Neural cell (in vitro differentiated cells): Measurements from ENCODE around the gene GRAMD4. TPM values are rescaled to one million over a fixed set of nuclear protein-coding genes. Genes with fewer than 3 reads are reported as not detected.

Experiments
- H2AFZ ChIP-seq: fragments of 200-600, 300-800 bp; sonication (generic), shearing (Covaris generic); 2 replicates; pipeline ENCODE4 v1.6.0; 2014; ENCODE audit warnings: low read depth, mild to moderate bottlenecking, antibody characterized with exemption, low read length, moderate library complexity
- H3F3A ChIP-seq: fragments of 200-600 bp; shearing (Covaris generic); 2 replicates; pipeline ENCODE4 v1.6.1; 2016; ENCODE audit warnings: mild to moderate bottlenecking, moderate library complexity, mixed read lengths, antibody characterized with exemption, low read length; ENCODE audit not compliant: insufficient read depth, poor library complexity, severe bottlenecking
- H3K27ac ChIP-seq: fragments of 200-600, 300-800 bp; sonication (generic), shearing (Covaris generic); 2 replicates; pipeline ENCODE4 v1.5.1; 2014; ENCODE audit warnings: mild to moderate bottlenecking, low read length, moderate library complexity
- H3K27me3 ChIP-seq: fragments of 300-800, 200-600 bp; sonication (generic), shearing (Covaris generic); 2 replicates; pipeline ENCODE4 v1.6.0; 2014; ENCODE audit warnings: mild to moderate bottlenecking, low read depth, low read length, moderate library complexity; ENCODE audit not compliant: insufficient read depth
- H3K36me3 ChIP-seq: fragments of 300-800, 200-600 bp; sonication (generic), shearing (Covaris generic); 2 replicates; pipeline ENCODE4 v1.5.1; 2014; ENCODE audit warnings: mild to moderate bottlenecking, antibody characterized with exemption, low read length, moderate library complexity; ENCODE audit not compliant: insufficient read depth
- H3K4me2 ChIP-seq: fragments of 300-800, 200-600 bp; sonication (generic), shearing (Covaris generic); 2 replicates; pipeline ENCODE4 v1.6.0; 2014; ENCODE audit warnings: mild to moderate bottlenecking, low read length
- H3K4me3 ChIP-seq: fragments of 300-800, 200-600 bp; sonication (generic), shearing (Covaris generic); 2 replicates; pipeline ENCODE4 v1.5.1; 2014; ENCODE audit warnings: mild to moderate bottlenecking, low read length, moderate library complexity
- H3K79me2 ChIP-seq: fragments of 200-600 bp; shearing (Covaris generic); replicated peaks from 2 replicates; pipeline ENCODE4 v1.6.0; 2014; ENCODE audit warnings: mild to moderate bottlenecking, low read length, moderate library complexity; ENCODE audit not compliant: insufficient read depth
- H3K9ac ChIP-seq: fragments of 300-800, 200-600 bp; sonication (generic), shearing (Covaris generic); 2 replicates; pipeline ENCODE4 v1.6.1; 2016; ENCODE audit warnings: mild to moderate bottlenecking, low read length, mixed read lengths
- H3K9me2 ChIP-seq: fragments of 200-600 bp; shearing (Covaris generic); 2 replicates; pipeline ENCODE4 v1.6.1; 2016; ENCODE audit warnings: mild to moderate bottlenecking, low read length, mixed read lengths; ENCODE audit not compliant: insufficient read depth
- H3K9me3 ChIP-seq: fragments of 200-600, 300-800 bp; sonication (generic), shearing (Covaris generic); 2 replicates; pipeline ENCODE4 v1.6.1; 2016; ENCODE audit warnings: mild to moderate bottlenecking, mixed run types, low read length, moderate library complexity, mixed read lengths
- H4K20me1 ChIP-seq: fragments of 200-600 bp; shearing (Covaris generic); 2 replicates; pipeline ENCODE4 v1.6.1; 2016; ENCODE audit warnings: mild to moderate bottlenecking, mixed run types; ENCODE audit not compliant: insufficient read depth
- CTCF ChIP-seq: fragments of 450-650 bp; IDR thresholded peaks from 2 replicates; pipeline ENCODE4 v1.5.1; 2014; ENCODE audit warnings: antibody characterized with exemption, mild to moderate bottlenecking, moderate library complexity; ENCODE audit not compliant: poor library complexity, severe bottlenecking
- EP300 ChIP-seq: fragments of 450-650 bp; conservative IDR thresholded peaks from 2 replicates; pipeline ENCODE4 v1.6.1; 2014; ENCODE audit warnings: antibody characterized with exemption, mild to moderate bottlenecking, moderate library complexity; ENCODE audit not compliant: poor library complexity, severe bottlenecking
- EZH2 ChIP-seq: fragments of 200-600, 300-800 bp; shearing (Covaris generic), sonication (generic); IDR thresholded peaks from 2 replicates; pipeline ENCODE4 v1.6.1; 2014; ENCODE audit warnings: antibody characterized with exemption, low read length, borderline replicate concordance, mild to moderate bottlenecking; ENCODE audit not compliant: insufficient read depth, poor library complexity, severe bottlenecking
- MXI1 ChIP-seq: fragments of 450-650 bp; conservative IDR thresholded peaks from 2 replicates; pipeline ENCODE4 v1.6.1; 2014; ENCODE audit warnings: antibody characterized with exemption, mild to moderate bottlenecking; ENCODE audit not compliant: poor library complexity, severe bottlenecking
- POLR2AphosphoS5 ChIP-seq: IDR thresholded peaks from 2 replicates; pipeline ENCODE4 v1.6.1; 2012
- RAD21 ChIP-seq: fragments of 450-650 bp; conservative IDR thresholded peaks from 2 replicates; pipeline ENCODE4 v1.6.1; 2014; ENCODE audit warnings: antibody characterized with exemption, mild to moderate bottlenecking, moderate library complexity
- SMC3 ChIP-seq: fragments of 450-650 bp; conservative IDR thresholded peaks from 2 replicates; pipeline ENCODE4 v1.6.1; 2014; ENCODE audit warnings: antibody characterized with exemption, mild to moderate bottlenecking, moderate library complexity; ENCODE audit not compliant: poor library complexity
- TAF1 ChIP-seq: IDR thresholded peaks from 2 replicates; pipeline ENCODE4 v1.6.1; 2012; ENCODE audit warnings: low read depth
- polyA plus RNA-seq: library from polyadenylated mRNA; depleted of rRNA; stranded (reverse); fragments of >200 nt; gene quantifications from 2 replicates; pipeline ENCODE4 v1.2.3, GENCODE V29; 2014
- TF ChIP-seq, protein P1 (sequence below): IDR thresholded peaks from 2 replicates; pipeline ENCODE4 v1.6.1; 2012; ENCODE audit warnings: borderline replicate concordance

Gene GRAMD4
- polyA plus RNA-seq, 1 donor from 2014 or later = 35.6 TPM

- Histone ChIP-seq H2AFZ (no peak overlapping the region), H3K79me2 (no peaks in the 10 kb centered on the region), H3F3A (no peaks in the 10 kb centered on the region), H3K9ac (no peak overlapping the region), H3K27ac (no peak overlapping the region), H3K4me2 (no peak overlapping the region), H3K27me3 (no peaks in the 10 kb centered on the region), H3K36me3 (no peaks in the 10 kb centered on the region), H4K20me1 (no peaks in the 10 kb centered on the region), H3K4me3 (no peak overlapping the region), H3K9me2 (no peaks in the 10 kb centered on the region), H3K9me3 (no peaks in the 10 kb centered on the region)
- TF ChIP-seq MXI1 (no peak), POLR2AphosphoS5 (no peak), RAD21 (no peak), CTCF (no peak), TAF1 (no peak), EZH2 (no peak), EP300 (no peak), SMC3 (no peak)
- TF ChIP-seq, protein P1, sequence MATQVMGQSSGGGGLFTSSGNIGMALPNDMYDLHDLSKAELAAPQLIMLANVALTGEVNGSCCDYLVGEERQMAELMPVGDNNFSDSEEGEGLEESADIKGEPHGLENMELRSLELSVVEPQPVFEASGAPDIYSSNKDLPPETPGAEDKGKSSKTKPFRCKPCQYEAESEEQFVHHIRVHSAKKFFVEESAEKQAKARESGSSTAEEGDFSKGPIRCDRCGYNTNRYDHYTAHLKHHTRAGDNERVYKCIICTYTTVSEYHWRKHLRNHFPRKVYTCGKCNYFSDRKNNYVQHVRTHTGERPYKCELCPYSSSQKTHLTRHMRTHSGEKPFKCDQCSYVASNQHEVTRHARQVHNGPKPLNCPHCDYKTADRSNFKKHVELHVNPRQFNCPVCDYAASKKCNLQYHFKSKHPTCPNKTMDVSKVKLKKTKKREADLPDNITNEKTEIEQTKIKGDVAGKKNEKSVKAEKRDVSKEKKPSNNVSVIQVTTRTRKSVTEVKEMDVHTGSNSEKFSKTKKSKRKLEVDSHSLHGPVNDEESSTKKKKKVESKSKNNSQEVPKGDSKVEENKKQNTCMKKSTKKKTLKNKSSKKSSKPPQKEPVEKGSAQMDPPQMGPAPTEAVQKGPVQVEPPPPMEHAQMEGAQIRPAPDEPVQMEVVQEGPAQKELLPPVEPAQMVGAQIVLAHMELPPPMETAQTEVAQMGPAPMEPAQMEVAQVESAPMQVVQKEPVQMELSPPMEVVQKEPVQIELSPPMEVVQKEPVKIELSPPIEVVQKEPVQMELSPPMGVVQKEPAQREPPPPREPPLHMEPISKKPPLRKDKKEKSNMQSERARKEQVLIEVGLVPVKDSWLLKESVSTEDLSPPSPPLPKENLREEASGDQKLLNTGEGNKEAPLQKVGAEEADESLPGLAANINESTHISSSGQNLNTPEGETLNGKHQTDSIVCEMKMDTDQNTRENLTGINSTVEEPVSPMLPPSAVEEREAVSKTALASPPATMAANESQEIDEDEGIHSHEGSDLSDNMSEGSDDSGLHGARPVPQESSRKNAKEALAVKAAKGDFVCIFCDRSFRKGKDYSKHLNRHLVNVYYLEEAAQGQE = no peak
Observed at GRCh38 chr22:46703171-46703995, 83.2 kb downstream of the GRAMD4 start.

- Histone ChIP-seq H3K4me3 (no peak overlapping the region), H3K36me3 (no peaks in the 10 kb centered on the region), H3K9me2 (no peaks in the 10 kb centered on the region)
Observed at GRCh38 chr22:46703996-46704370, 83.8 kb downstream of the GRAMD4 start.

More at GRCh38 chr22:46703996-46704370, 83.8 kb downstream of the GRAMD4 start:
- Histone ChIP-seq H2AFZ (no peak overlapping the region), H3F3A (no peaks in the 10 kb centered on the region), H3K9me3 (no peaks in the 10 kb centered on the region), H3K27ac (no peak overlapping the region), H3K79me2 (no peaks in the 10 kb centered on the region), H3K9ac (no peak overlapping the region), H3K4me2 (no peak overlapping the region), H4K20me1 (no peaks in the 10 kb centered on the region), H3K27me3 (no peaks in the 10 kb centered on the region)
- TF ChIP-seq TAF1 (no peak), MXI1 (no peak), EP300 (no peak), POLR2AphosphoS5 (no peak), EZH2 (no peak), RAD21 (no peak), SMC3 (no peak), CTCF (no peak)
- TF ChIP-seq, protein P1 = no peak
